ENCODE measurements around the gene DLK2. TPM values are rescaled to one million over a fixed set of nuclear protein-coding genes. Genes with fewer than 3 reads are reported as not detected.
"Not testable (repeated sequence)": the region's sequence is repeated elsewhere in the genome, so short reads cannot be mapped to it uniquely, and the experiment has no call there.

The DLK2 gene
- total and polyA plus RNA-seq, 7 donors: 0.04 to 0.90 (median 0.33) TPM; not detected in 3

GRCh38 chr6:43460032-43460431, 4.7 kb upstream of the DLK2 start:
- Histone ChIP-seq H3K4me3 (no peak overlapping the region), H3K27ac (no peak overlapping the region), H3K36me3 (ENCODE audit: insufficient read depth in 1 of 2, low read depth in 1 of 2) (no peaks in the 10 kb centered on the region), H3K4me1 (peaks cover 4% of the 10 kb centered on the region), H3K27me3 (ENCODE audit: insufficient read depth in 3 of 3, low read length in 2 of 3) (peaks cover 0 to 62% (median 11%) of the 10 kb centered on the region in 3 donors), H3K9me3 (no peaks in the 10 kb centered on the region)
- intact Hi-C loops (cut with DNase I): no loop called here
- TF ChIP-seq CTCF (IDR thresholded peaks at IDR 0.05): no peak
- DNase-seq (no peak), ATAC-seq (no peak)
- 42 to 51% (median 46%) methylated on average over 4 of the region's 4 CpGs for WGBS, 3 donors

DNA sequence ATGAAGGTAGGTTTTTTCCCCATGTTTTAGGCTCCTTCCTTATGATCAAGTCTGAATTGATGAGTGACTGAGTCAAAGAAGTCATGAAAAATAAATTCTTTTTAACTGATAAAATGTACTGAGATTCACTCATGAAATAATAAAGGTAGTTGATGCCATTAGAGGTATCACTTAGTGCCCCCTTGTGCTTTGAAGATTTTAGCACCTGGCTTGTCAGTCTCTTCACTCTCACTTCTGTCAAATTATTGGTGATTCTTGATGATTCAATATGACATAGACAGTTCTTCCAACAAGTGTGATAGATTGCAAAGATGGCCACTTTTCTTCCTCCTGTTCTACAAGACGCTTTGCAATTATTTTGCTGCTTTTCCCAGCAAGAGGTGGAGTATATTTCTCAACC, 4.2 kb upstream of the DLK2 start:
- ATAC-seq (no peak), DNase-seq (no peak)
- WGBS, 3 donors: 68 to 80% (median 75%) methylated on average over 1 of the region's 1 CpG
- Histone ChIP-seq H3K36me3 (ENCODE audit: insufficient read depth in 1 of 2, low read depth in 1 of 2) (no peaks in the 10 kb centered on the region), H3K9me3 (no peaks in the 10 kb centered on the region), H3K27ac (no peak overlapping the region), H3K27me3 (ENCODE audit: insufficient read depth in 3 of 3, low read length in 2 of 3) (peaks cover 0 to 62% (median 11%) of the 10 kb centered on the region in 3 donors), H3K4me3 (no peak overlapping the region), H3K4me1 (peaks cover 4% of the 10 kb centered on the region)
- intact Hi-C loops (cut with DNase I): loop anchor here in 1 of 2 donors (10.0 kb wide), 1 partner anchor 115 kb away; the partner anchor contains the start of genes POLH and XPO5
- TF ChIP-seq CTCF (IDR thresholded peaks at IDR 0.05): no peak

DNA sequence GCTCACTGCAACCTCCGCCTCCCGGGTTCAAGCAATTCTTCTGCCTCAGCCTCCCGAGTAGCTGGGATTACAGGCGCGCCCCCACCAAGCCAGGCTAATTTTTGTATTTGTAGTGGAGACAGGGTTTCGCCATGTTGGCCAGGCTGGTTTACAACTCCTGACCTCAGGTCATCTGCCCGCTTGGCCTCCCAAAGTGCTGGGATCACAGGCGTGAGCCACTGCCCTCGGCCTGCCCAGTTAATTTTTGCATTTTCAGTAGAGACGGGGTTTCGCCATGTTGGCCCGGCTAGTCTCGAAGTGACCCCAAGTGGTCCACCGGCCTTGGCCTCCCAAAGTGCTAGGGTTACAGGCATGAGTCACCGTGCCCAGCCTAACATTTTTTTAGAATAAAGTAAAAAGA, 2.8 kb upstream of the DLK2 start:
- not testable (repeated sequence) for H3K4me3 ChIP-seq; H3K9me3 ChIP-seq; H3K27ac ChIP-seq; H3K36me3 ChIP-seq (ENCODE audit: insufficient read depth in 1 of 2, low read depth in 1 of 2); ATAC-seq; DNase-seq; H3K4me1 ChIP-seq
- peaks cover 0 to 57% (median 11%) of the 10 kb centered on the region in 3 donors for H3K27me3 ChIP-seq (ENCODE audit: insufficient read depth in 3 of 3, low read length in 2 of 3)
- intact Hi-C loops (cut with DNase I): loop anchor here in 1 of 2 donors (10.0 kb wide), 1 partner anchor 117 kb away; the partner anchor contains the start of genes POLH and XPO5
- 90 to 95% (median 90%) methylated on average over 15 of the region's 15 CpGs for WGBS, 3 donors

- intact Hi-C loops (cut with DNase I): loop anchor here in 1 of 2 donors (10.0 kb wide), 1 partner anchor 117 kb away; the partner anchor contains the start of genes POLH and XPO5
- Histone ChIP-seq H3K4me1 (peaks cover 4% of the 10 kb centered on the region), H3K36me3 (ENCODE audit: insufficient read depth in 1 of 2, low read depth in 1 of 2) (peaks cover 0 to 3% of the 10 kb centered on the region in 2 donors), H3K9me3 (no peaks in the 10 kb centered on the region), H3K4me3 (no peak overlapping the region), H3K27me3 (ENCODE audit: insufficient read depth in 3 of 3, low read length in 2 of 3) (peaks cover 0 to 56% (median 11%) of the 10 kb centered on the region in 3 donors), H3K27ac (no peak overlapping the region)
- ATAC-seq (no peak), DNase-seq (no peak)
- TF ChIP-seq CTCF (IDR thresholded peaks at IDR 0.05): no peak
- 59 to 67% (median 64%) methylated on average over 6 to 9 of the region's 9 CpGs for WGBS, 3 donors
These were observed 2.3 kb upstream of the DLK2 start for GRCh38 chr6:43457643-43458042.

DNA sequence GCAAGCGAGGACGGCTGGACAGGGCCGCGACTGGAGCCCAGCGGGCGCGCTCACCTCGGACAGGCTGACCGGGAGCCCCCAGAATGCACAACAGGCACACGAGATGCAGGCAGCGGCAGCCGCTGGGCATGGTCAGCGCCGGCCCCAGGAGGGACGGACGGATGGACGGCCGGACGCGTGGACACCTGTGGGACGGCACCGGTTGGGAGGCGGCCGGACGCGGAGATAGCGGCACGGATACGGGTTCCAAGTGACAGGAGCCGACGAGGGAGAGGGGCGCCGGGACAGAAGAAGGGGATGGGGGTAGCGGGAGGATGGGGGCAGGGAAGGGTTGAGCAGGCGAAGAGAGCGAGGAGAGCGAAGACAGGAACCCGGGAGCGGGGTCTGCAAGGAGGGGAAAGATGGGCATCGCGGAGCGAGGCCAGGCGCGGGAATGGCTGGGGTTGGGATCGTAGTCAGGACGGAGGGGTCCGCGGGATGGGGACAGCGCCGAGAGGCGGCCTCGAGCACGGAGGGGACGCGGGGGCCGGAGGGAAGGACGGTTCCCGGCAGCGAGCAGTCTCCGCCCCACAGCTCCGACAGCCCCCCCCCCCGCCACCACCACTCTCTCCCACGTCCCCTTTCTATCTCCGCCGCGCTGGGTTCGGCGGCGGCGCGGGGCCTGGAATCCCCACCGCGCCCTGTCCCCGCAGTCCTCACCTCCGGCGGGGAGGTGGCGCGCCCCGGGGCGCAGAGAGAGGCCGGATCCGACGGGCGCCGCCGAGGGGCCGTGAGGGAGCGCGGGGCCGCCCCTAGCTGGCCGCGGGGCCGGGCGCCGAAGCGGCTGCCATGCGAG, 435 bp downstream of the DLK2 start:
- intact Hi-C loops (cut with DNase I): loop anchor here (1.0 to 10.0 kb wide), 4 partner anchors 42 to 120 kb away; partner anchors contain the start of genes POLH (in 1 of the 2) and XPO5 (in 1 of the 2)
- Histone ChIP-seq H3K4me1 (peaks cover 4% of the 10 kb centered on the region), H3K27me3 (ENCODE audit: insufficient read depth in 3 of 3, low read length in 2 of 3) (peaks cover 0 to 47% (median 11%) of the 10 kb centered on the region in 3 donors), H3K36me3 (ENCODE audit: insufficient read depth in 1 of 2, low read depth in 1 of 2) (peaks cover 5 to 31% of the 10 kb centered on the region in 2 donors), H3K9me3 (no peaks in the 10 kb centered on the region), H3K4me3 (peak overlapping the region; percentile 63), H3K27ac (no peak overlapping the region)
- no peak for TF ChIP-seq CTCF (IDR thresholded peaks at IDR 0.05)
- ATAC-seq: peak; percentile 93 to 96 (median 96)
- WGBS, 3 donors: 0 to 2% (median 1%) methylated on average over 62 to 97 of the region's 97 CpGs
- DNase-seq: peak; percentile 88 to 94

Measured in psoas muscle (tissue), 8 donors.